ENCODE measurements around the gene PRSS27.

DNA sequence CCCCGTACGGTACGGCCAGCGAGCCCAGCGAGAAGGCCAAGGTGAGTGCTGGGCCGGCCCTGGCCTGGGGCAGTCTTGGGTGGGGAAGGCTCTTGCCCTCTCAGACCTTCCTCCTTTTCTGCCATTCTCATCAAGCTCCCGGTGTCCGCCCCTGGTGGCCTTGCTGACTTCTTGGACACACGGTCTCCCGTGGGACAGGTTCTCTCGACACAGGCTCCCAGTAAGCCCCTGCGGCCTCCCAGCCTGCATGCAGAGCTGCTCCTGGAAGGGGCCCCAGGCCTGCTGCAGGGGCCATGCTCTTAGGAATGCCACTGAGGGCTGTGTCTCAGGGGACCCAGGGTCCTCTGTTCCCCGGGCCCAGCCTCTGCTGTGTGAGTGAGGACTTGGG is 17.6 kb downstream of the PRSS27 start:
- TF ChIP-seq CTCF (IDR thresholded peaks at IDR 0.05) (no peak), SMC3 (IDR thresholded peaks at IDR 0.05; ENCODE audit: low read depth, low read length) (no peak), YY1 (IDR thresholded peaks at IDR 0.05; ENCODE audit: low read depth) (no peak), JUND (IDR thresholded peaks at IDR 0.05) (no peak)
- TF ChIP-seq, protein P1, sequence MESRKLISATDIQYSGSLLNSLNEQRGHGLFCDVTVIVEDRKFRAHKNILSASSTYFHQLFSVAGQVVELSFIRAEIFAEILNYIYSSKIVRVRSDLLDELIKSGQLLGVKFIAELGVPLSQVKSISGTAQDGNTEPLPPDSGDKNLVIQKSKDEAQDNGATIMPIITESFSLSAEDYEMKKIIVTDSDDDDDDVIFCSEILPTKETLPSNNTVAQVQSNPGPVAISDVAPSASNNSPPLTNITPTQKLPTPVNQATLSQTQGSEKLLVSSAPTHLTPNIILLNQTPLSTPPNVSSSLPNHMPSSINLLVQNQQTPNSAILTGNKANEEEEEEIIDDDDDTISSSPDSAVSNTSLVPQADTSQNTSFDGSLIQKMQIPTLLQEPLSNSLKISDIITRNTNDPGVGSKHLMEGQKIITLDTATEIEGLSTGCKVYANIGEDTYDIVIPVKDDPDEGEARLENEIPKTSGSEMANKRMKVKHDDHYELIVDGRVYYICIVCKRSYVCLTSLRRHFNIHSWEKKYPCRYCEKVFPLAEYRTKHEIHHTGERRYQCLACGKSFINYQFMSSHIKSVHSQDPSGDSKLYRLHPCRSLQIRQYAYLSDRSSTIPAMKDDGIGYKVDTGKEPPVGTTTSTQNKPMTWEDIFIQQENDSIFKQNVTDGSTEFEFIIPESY (IDR thresholded peaks at IDR 0.05; ENCODE audit: borderline replicate concordance, low read depth), result no peak
